ENCODE data around the gene MEIS2. TPM values are rescaled to one million over a fixed set of nuclear protein-coding genes. Genes with fewer than 3 reads are reported as not detected.

MEIS2 gene
- total RNA-seq, 1 experiment from 2014 or later, result 17.5 TPM

GRCh38 chr15:37007301-37007700, 93.0 kb downstream of the MEIS2 start:
- Histone ChIP-seq H3K79me2 (ENCODE audit: low read length) (no peaks in the 10 kb centered on the region), H3F3A (ENCODE audit: low read length, unreplicated experiment) (no peaks in the 10 kb centered on the region), H3K4me3 (ENCODE audit: low read length) (no peak overlapping the region), H3K9ac (ENCODE audit: low read length) (no peak overlapping the region), H3K4me2 (ENCODE audit: low read length) (no peak overlapping the region), H4K20me1 (ENCODE audit: low read length) (no peaks in the 10 kb centered on the region), H3K27ac (ENCODE audit: low read length) (no peak overlapping the region), H3K4me1 (ENCODE audit: insufficient read depth, low read length) (no peaks in the 10 kb centered on the region), H3K27me3 (ENCODE audit: low read length) (no peaks in the 10 kb centered on the region), H3K9me2 (replicated peaks; ENCODE audit: low read length) (no peaks in the 10 kb centered on the region), H2AFZ (ENCODE audit: low read length) (no peak overlapping the region), H3K9me3 (ENCODE audit: low read length) (no peaks in the 10 kb centered on the region), H3K36me3 (ENCODE audit: low read depth, low read length) (no peaks in the 10 kb centered on the region)
- ATAC-seq (no peak), DNase-seq (no peak)
- POLR2A ChIA-PET (ENCODE audit: unreplicated experiment), result interaction anchor here (0.6 kb wide), 1 partner anchor 16 kb away, joined by 3 read pairs; no protein-coding TSS in a partner anchor
- no TSS peak for BruUV-seq (replicated peaks)
- CTCF ChIA-PET, result no interaction called here
- TF ChIP-seq EZH2phosphoT487 (IDR thresholded peaks at IDR 0.05; ENCODE audit: borderline replicate concordance, low read length) (no peak), CTCF (conservative IDR thresholded peaks at IDR 0.05; ENCODE audit: low read depth, low read length) (no peak), EZH2 (IDR thresholded peaks at IDR 0.05; ENCODE audit: low read length, unreplicated experiment) (no peak)
- intact Hi-C loops (cut with micrococcal nuclease), result no loop called here

GRCh38 chr15:37004981-37005735, 95.2 kb downstream of the MEIS2 start:
- intact Hi-C loops (cut with micrococcal nuclease), result no loop called here

More at GRCh38 chr15:37004981-37005735, 95.2 kb downstream of the MEIS2 start:
- CTCF ChIA-PET, result no interaction called here
- TF ChIP-seq EZH2 (IDR thresholded peaks at IDR 0.05; ENCODE audit: low read length, unreplicated experiment) (no peak), CTCF (conservative IDR thresholded peaks at IDR 0.05; ENCODE audit: low read depth, low read length) (no peak), EZH2phosphoT487 (IDR thresholded peaks at IDR 0.05; ENCODE audit: borderline replicate concordance, low read length) (no peak)
- Histone ChIP-seq H3K4me2 (ENCODE audit: low read length) (no peak overlapping the region), H3K27ac (ENCODE audit: low read length) (no peak overlapping the region), H3F3A (ENCODE audit: low read length, unreplicated experiment) (no peaks in the 10 kb centered on the region), H3K9me3 (ENCODE audit: low read length) (no peaks in the 10 kb centered on the region), H4K20me1 (ENCODE audit: low read length) (no peaks in the 10 kb centered on the region), H3K4me1 (ENCODE audit: insufficient read depth, low read length) (no peaks in the 10 kb centered on the region), H3K4me3 (ENCODE audit: low read length) (no peak overlapping the region), H3K27me3 (ENCODE audit: low read length) (no peaks in the 10 kb centered on the region), H3K36me3 (ENCODE audit: low read depth, low read length) (no peaks in the 10 kb centered on the region), H2AFZ (ENCODE audit: low read length) (no peak overlapping the region), H3K79me2 (ENCODE audit: low read length) (no peaks in the 10 kb centered on the region), H3K9me2 (replicated peaks; ENCODE audit: low read length) (no peaks in the 10 kb centered on the region), H3K9ac (ENCODE audit: low read length) (no peak overlapping the region)
- POLR2A ChIA-PET (ENCODE audit: unreplicated experiment), result no interaction called here
- no TSS peak for BruUV-seq (replicated peaks)
- DNase-seq, result no peak
- no peak for ATAC-seq
